ENCODE data around the gene SLC22A9.

The SLC22A9 gene

DNA sequence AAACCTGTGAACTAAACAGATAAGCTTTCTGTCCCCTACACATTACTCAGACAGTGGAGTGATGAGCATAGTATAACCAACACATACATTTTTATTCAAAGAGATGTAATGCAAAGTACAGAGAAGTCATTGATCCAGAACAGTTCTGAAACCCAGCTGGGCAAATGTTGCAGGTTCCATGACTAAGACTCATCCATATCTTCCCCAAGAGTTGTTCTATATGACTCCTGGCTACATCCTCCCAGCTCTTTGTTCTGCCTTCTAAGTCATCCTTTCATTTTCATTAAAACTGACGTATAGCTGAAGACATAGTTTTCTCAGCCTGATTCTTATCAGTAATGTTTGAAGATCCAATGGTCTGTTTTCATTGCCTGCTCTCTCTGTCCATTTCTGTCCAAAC, 74.1 kb downstream of the SLC22A9 start:
- in situ Hi-C loops (cut with MboI; ENCODE audit: low sequenced_read_pairs), result no loop called here

DNA sequence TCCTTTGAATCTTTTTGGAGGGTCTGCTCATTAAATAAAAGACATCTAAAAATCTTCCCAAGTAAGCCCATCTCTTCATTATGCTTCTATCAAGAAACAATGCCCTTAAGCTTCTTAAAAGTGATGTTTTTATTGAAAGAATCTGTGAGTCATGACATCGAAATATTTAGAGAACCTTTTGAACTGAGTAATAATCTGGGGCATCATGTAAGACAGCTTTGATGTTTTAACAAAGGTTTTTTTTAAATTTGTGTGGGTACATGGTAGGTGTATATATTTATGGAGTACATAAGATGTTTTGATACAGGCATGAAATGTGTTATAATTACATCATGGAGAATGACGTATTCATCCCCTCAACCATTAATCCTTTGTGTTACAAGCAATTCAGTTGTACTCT, 74.6 kb downstream of the SLC22A9 start:
- in situ Hi-C loops (cut with MboI; ENCODE audit: low sequenced_read_pairs), result no loop called here

DNA sequence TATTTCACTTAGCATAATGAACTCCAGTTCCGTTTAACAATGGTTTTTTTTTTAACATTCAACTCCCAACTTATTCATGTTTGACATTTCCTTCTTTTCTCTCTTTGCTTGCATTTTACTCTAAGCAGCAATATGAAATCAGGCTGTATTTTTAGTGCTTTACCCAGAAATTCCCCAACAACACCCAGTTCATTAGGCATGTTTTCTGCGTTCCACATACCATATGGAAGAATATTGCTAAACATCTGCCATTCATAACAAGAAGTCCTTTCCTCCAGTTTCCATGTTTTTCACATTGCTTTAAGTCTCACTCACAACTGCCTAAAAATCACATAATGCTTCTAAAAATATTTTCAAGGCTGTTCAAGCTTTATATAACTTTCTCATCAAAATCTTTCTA, 75.5 kb downstream of the SLC22A9 start:
- in situ Hi-C loops (cut with MboI; ENCODE audit: low sequenced_read_pairs), result no loop called here

DNA sequence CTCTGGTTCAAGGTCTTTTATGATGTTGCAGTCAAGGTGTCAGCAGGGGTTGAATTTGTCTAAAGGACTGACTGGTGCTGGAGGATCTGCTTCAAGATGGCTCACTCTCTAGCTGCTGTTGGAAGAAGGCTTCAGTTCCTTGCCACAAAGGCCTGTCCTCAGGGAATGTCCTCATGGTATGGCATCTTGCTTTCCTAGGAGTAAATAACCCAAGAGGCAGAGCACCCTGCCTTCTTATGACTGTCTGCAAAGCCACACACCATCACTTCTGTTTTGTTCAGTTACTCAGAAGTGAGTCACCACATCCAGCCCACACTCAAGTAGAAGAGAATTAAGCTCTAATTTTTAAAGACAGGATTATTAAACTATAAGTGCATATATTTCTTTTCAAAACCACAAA, 76.1 kb downstream of the SLC22A9 start:
- in situ Hi-C loops (cut with MboI; ENCODE audit: low sequenced_read_pairs), result no loop called here

DNA sequence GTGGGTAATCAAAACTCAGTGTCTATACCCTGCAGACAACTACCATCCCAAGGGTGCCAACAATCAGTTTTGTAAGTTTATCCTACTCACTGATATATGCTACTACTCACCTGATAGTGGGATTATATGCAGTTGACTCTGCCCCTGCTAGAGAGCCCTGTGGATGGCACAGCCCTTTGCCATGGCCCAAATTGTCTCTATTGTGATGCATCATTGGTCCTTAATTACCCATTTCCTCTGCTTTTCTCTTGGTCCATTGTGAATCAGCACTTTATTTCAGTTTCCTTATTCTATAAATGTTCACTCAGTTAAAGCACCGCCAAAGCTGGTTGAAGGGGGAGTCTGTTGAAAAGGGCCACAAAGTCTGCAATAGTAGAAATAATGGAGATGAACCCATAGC, 79.1 kb downstream of the SLC22A9 start:
- in situ Hi-C loops (cut with MboI; ENCODE audit: low sequenced_read_pairs), result no loop called here

DNA sequence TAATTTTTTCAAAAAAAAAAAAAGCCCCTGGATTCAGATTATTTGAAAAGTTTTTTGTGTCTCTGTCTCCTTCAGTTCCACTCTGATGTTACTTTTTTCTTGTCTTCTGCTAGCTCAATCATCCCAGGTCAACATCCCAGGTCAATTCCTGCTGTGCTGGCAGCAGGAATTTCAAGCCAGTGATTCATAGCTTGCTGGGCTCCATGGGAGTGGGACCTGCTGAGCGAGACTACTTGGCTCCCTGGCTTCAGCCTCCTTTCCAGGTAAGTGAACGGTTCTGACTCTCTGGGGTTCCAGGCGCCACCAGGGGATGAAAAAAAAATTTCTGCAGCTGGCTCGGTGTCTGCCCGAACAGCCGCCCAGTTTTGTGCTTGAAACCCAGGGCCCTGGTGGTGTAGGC, 90.0 kb downstream of the SLC22A9 start:
- in situ Hi-C loops (cut with MboI; ENCODE audit: low sequenced_read_pairs), result no loop called here
